Measurements from ENCODE around the gene CLSTN2. TPM values are rescaled to one million over a fixed set of nuclear protein-coding genes. Genes with fewer than 3 reads are reported as not detected.

CLSTN2 gene
- total and polyA plus RNA-seq, 2 of the 13 experiments (the other 11 are each of a cell fraction or from before 2014, with no cell fraction given): not detected

- no peak for FAIRE-seq
- no peak overlapping the region for H2AFZ ChIP-seq (ENCODE audit: low read length)
- H3K4me1 ChIP-seq (ENCODE audit: insufficient read depth, low read length): no peaks in the 10 kb centered on the region
- no peak overlapping the region for H3K27ac ChIP-seq (ENCODE audit: extremely low read length, insufficient read depth, low read length)
- no peaks in the 10 kb centered on the region for H3K79me2 ChIP-seq (ENCODE audit: insufficient read depth, low read length)
- no TSS peak for BruUV-seq (replicated peaks)
- no peaks in the 10 kb centered on the region for H3K36me3 ChIP-seq (replicated peaks in 1 of 2; ENCODE audit: control insufficient read depth in 1 of 2, insufficient read depth in 2 of 2, low read length in 2 of 2)
- H4K20me1 ChIP-seq (ENCODE audit: insufficient read depth, low read length): no peaks in the 10 kb centered on the region
- in situ Hi-C loops (cut with HindIII; ENCODE audit: extremely low pct_ligation_motif_present, low pct_unique_long_range_greater_than_20kb) (no loop called here), intact Hi-C loops (cut with micrococcal nuclease; ENCODE audit: unreplicated experiment) (no loop called here)
- DNase-seq (ENCODE audit: low spot score): no peak
- H3K4me2 ChIP-seq (ENCODE audit: low read depth, low read length): no peak overlapping the region
- H3K9me3 ChIP-seq (ENCODE audit: low read length): no peaks in the 10 kb centered on the region
- no peak overlapping the region for H3K9ac ChIP-seq (ENCODE audit: insufficient read depth, low read depth, low read length)
- no peak for ATAC-seq
- ChIA-PET POLR2A (no interaction called here), CTCF (ENCODE audit: low intra/inter-chr PET ratio, low total read pairs) (no interaction called here)
- H3K4me3 ChIP-seq (replicated peaks in 1 of 3; ENCODE audit: insufficient read depth in 1 of 3, low read depth in 2 of 3, low read length in 3 of 3): no peak overlapping the region
- no peaks in the 10 kb centered on the region for H3K27me3 ChIP-seq (ENCODE audit: control insufficient read depth in 1 of 2, insufficient read depth in 2 of 2, low read length in 2 of 2)
- TF ChIP-seq DMTF1 (CRISPR knock-in tag; IDR thresholded peaks at IDR 0.05) (no peak), HNF1A (IDR thresholded peaks at IDR 0.05; ENCODE audit: low read depth) (no peak), HNF1A (CRISPR knock-in tag; IDR thresholded peaks at IDR 0.05; ENCODE audit: borderline replicate concordance) (no peak), ZBTB3 (CRISPR knock-in tag; IDR thresholded peaks at IDR 0.05; ENCODE audit: borderline replicate concordance, low read depth) (no peak), ZSCAN5A (CRISPR knock-in tag; IDR thresholded peaks at IDR 0.05; ENCODE audit: borderline replicate concordance) (no peak), ZNF367 (CRISPR knock-in tag; IDR thresholded peaks at IDR 0.05; ENCODE audit: borderline replicate concordance) (no peak), IKZF5 (CRISPR knock-in tag; IDR thresholded peaks at IDR 0.05) (no peak), JUNB (CRISPR knock-in tag; IDR thresholded peaks at IDR 0.05; ENCODE audit: borderline replicate concordance) (no peak)
- whole genome bisulfite sequencing (ENCODE audit: low lambda C conversion rate): 37% methylated on average over 2 of the region's 2 CpGs
Observed at GRCh38 chr3:140446734-140447133, 511.7 kb downstream of the CLSTN2 start.
